Activated CD4-positive, alpha-beta T cell treated with anti-CD3 and anti-CD28 coated beads, Interleukin-2, amount 10 ng/mL, durations not matched to agents 7 days and 5 days (primary cell): Measurements from ENCODE around the gene NOP9. TPM values are rescaled to one million over a fixed set of nuclear protein-coding genes. Genes with fewer than 3 reads are reported as not detected.

ENCODE experiments used
- CTCF ChIA-PET: fragments of 350-600 bp; sonication (Branson Sonifier 250); formaldehyde crosslinking; loops from one replicate; lab custom pipeline; 2021; ENCODE audit warnings: antibody characterized with exemption; lab: Charles Lee
- POLR2A ChIA-PET: fragments of 350-600 bp; sonication (Branson Sonifier 250); formaldehyde crosslinking; loops from one replicate; lab custom pipeline; 2021; ENCODE audit warnings: antibody characterized with exemption; lab: Charles Lee
- DNase-seq: peaks from one replicate; pipeline ENCODE4 v3.0.0-alpha.2; 2020
- H3K27ac Mint-ChIP-seq: one replicate; pipeline ENCODE4 v1.8.0; 2021; ENCODE audit warnings: mild to moderate bottlenecking, moderate library complexity, mixed read lengths
- H3K27me3 Mint-ChIP-seq: one replicate; pipeline ENCODE4 v1.8.0; 2021; ENCODE audit warnings: mixed read lengths
- H3K36me3 Mint-ChIP-seq: one replicate; pipeline ENCODE4 v1.8.0; 2021; ENCODE audit warnings: low read depth, mixed read lengths
- H3K4me1 Mint-ChIP-seq: one replicate; pipeline ENCODE4 v1.8.0; 2021; ENCODE audit warnings: mixed read lengths
- H3K4me3 Mint-ChIP-seq: one replicate; pipeline ENCODE4 v1.8.0; 2021; ENCODE audit warnings: mild to moderate bottlenecking, moderate library complexity, mixed read lengths
- H3K9me3 Mint-ChIP-seq: one replicate; pipeline ENCODE4 v1.8.0; 2021; ENCODE audit warnings: mixed read lengths
- total RNA-seq, 2 experiments: library from RNA; stranded (reverse); gene quantifications; one replicate each; pipeline ENCODE4 v1.2.3, GENCODE V29; 2021

NOP9 gene
- total RNA-seq, 2 experiments from 2014 or later, result 30.8 to 35.2 TPM

DNA sequence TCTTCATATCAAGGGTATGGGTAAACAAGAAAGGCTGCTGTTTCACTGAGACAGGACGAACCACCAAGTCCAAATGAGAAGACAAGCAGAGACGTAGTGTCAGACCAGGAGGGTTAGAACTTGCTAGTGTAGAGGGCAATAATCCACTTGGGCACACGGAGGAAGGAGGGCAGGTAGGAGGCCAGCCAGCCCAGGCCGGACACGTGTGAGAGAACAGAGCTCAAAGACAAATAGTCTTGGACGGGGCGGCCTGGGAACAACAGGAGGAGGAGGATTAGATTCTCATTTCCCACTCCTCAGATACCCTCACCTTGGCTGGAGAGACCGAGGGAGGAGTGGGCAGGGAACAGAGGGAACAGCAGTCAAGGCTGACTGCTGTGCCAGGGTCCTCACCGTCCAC, 8.9 kb upstream of the NOP9 start:
- Mint-ChIP-seq H3K36me3 (peaks cover 27% of the 10 kb centered on the region), H3K4me1 (peaks cover 28% of the 10 kb centered on the region), H3K27me3 (peaks cover 2% of the 10 kb centered on the region), H3K4me3 (no peak overlapping the region), H3K9me3 (no peaks in the 10 kb centered on the region), H3K27ac (no peak overlapping the region)
- ChIA-PET CTCF (interaction anchor here (0.9 to 5.2 kb wide), 11 partner anchors 8 to 200 kb away, joined by 3 to 41 read pairs (median 6); partner anchors contain the start of genes CIDEB, LTB4R, LTB4R2 and RABGGTA), POLR2A (interaction anchor here (0.9 kb wide), 1 partner anchor 16 kb away, joined by 3 read pairs; no protein-coding TSS in a partner anchor)
- DNase-seq, result no peak

GRCh38 chr14:24291446-24292117, 8.1 kb upstream of the NOP9 start:
- H3K4me1 Mint-ChIP-seq, result peaks cover 37% of the 10 kb centered on the region
- H3K27me3 Mint-ChIP-seq, result no peaks in the 10 kb centered on the region
- peaks cover 36% of the 10 kb centered on the region for H3K36me3 Mint-ChIP-seq
- no peaks in the 10 kb centered on the region for H3K9me3 Mint-ChIP-seq
- DNase-seq, result no peak
- ChIA-PET CTCF (interaction anchor here (1.4 to 5.2 kb wide), 9 partner anchors 8 to 49 kb away, joined by 4 to 41 read pairs (median 7); partner anchors contain the start of genes CIDEB, LTB4R, LTB4R2 and RABGGTA), POLR2A (no interaction called here)
- H3K27ac Mint-ChIP-seq, result no peak overlapping the region
- no peak overlapping the region for H3K4me3 Mint-ChIP-seq

- H3K27ac Mint-ChIP-seq, result no peak overlapping the region
- POLR2A ChIA-PET, result no interaction called here
Observed at GRCh38 chr14:24292118-24292807, 7.4 kb upstream of the NOP9 start.

GRCh38 chr14:24293525-24293924, 6.1 kb upstream of the NOP9 start:
- H3K4me1 Mint-ChIP-seq, result peaks cover 43% of the 10 kb centered on the region
- POLR2A ChIA-PET, result interaction anchor here (0.6 kb wide), 1 partner anchor 27 kb away, joined by 3 read pairs; no protein-coding TSS in a partner anchor
- H3K9me3 Mint-ChIP-seq, result no peaks in the 10 kb centered on the region
- H3K27me3 Mint-ChIP-seq, result no peaks in the 10 kb centered on the region
- CTCF ChIA-PET, result interaction anchor here (1.2 to 5.2 kb wide), 7 partner anchors 10 to 51 kb away, joined by 4 to 41 read pairs (median 24); partner anchors contain the start of genes CIDEB, LTB4R, LTB4R2 and RABGGTA
- no peak overlapping the region for H3K4me3 Mint-ChIP-seq
- no peak overlapping the region for H3K27ac Mint-ChIP-seq
- H3K36me3 Mint-ChIP-seq, result peaks cover 37% of the 10 kb centered on the region
- no peak for DNase-seq

More at GRCh38 chr14:24292118-24292807, 7.4 kb upstream of the NOP9 start:
- CTCF ChIA-PET, result interaction anchor here (1.2 to 5.2 kb wide), 10 partner anchors 9 to 50 kb away, joined by 4 to 41 read pairs (median 6); partner anchors contain the start of genes CIDEB, LTB4R, LTB4R2 and RABGGTA
- H3K27me3 Mint-ChIP-seq, result no peaks in the 10 kb centered on the region
- H3K9me3 Mint-ChIP-seq, result no peaks in the 10 kb centered on the region
- H3K4me3 Mint-ChIP-seq, result no peak overlapping the region
- DNase-seq, result no peak
- H3K36me3 Mint-ChIP-seq, result peaks cover 38% of the 10 kb centered on the region
- H3K4me1 Mint-ChIP-seq, result peaks cover 44% of the 10 kb centered on the region

DNA sequence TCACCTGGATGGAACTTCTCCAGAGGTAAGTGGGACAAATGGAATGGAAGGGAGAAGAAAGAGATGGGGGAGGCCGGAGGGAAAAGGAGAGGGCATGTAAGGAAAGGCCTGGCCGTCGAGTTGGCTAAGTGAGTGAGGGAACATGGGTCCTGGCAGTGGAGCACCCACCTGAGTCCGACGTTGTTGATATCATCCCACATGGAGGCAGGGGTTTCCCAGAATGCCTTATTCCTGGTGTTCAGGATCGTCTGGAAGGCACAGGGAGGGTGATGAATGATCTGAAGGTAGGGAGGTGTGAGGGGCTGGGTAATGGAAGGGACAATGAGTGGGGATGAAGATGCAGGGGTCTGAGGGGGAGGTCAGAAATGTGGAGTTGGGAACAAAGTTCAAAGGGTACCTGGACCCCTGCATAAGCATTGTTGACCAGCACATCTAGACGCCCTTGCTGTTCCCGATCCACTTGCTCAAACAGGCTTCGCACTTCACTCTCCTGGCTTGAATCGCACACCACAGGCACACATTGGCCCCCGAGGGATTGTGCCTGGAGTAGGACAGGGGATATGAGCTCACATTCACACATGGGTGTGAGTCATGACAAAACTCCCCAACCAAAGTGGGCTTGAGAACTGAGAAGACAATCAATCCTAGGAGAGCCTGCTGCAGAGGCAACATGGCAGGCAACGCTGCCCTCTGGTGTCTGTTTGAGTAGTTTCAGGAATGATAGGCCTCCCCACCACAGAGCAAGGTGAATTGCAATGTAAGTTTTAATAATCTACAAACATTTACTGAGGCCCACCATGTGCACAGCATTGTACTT, 3.1 kb upstream of the NOP9 start:
- ChIA-PET CTCF (interaction anchor here (0.7 to 8.7 kb wide), 28 partner anchors 10 to 140 kb away, joined by 3 to 111 read pairs (median 6); partner anchors contain the start of genes ADCY4, CIDEB, IPO4 and KHNYN), POLR2A (interaction anchor here (1.9 kb wide), 1 partner anchor 54 kb away, joined by 10 read pairs; the partner anchor contains the start of gene TINF2)
- DNase-seq, result peak; percentile 80
- Mint-ChIP-seq H3K27ac (peak overlapping the region; percentile 84), H3K9me3 (no peaks in the 10 kb centered on the region), H3K27me3 (no peaks in the 10 kb centered on the region), H3K36me3 (peaks cover 23% of the 10 kb centered on the region), H3K4me3 (no peak overlapping the region), H3K4me1 (peaks cover 45% of the 10 kb centered on the region)

DNA sequence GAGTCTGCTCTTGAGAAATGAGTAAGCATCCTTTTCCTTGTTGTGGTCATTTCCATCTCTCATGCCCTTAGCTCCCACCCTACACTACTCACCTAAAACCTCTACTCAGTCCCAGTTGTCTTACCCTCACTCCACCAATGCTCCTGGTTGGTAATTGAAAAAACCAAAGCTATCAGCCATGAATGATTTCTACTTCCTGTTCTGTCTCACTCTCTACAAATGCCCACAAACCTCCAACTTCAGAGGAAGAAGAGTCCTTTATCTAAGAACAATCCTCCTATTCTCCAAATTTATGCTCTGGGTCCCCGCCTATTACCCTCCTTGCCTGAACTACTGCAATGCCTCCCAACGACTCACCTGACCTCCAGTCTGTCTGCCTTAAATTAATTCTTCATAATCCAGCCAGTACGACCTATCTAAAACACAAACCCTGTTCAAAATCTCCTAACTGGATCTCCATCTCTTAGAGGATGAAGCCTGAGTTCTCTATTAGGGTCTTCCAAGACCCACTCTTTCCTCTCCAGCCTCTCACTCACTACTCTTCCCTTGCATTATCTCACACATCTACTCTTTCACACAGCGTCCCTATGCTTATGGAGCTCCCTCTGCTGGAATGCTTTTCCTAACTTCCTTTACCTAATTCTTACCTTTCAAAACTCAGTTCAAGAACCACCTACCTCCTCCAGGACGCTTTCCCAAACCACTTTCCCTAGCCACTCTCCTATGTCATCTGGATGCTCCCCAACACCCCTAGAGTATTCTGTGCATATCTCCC, 2.3 kb upstream of the NOP9 start:
- Mint-ChIP-seq H3K9me3 (no peaks in the 10 kb centered on the region), H3K4me3 (peak overlapping the region; percentile 24), H3K27me3 (no peaks in the 10 kb centered on the region), H3K4me1 (peaks cover 53% of the 10 kb centered on the region), H3K36me3 (peaks cover 28% of the 10 kb centered on the region), H3K27ac (peak overlapping the region; percentile 84)
- POLR2A ChIA-PET, result interaction anchor here (0.6 to 1.9 kb wide), 2 partner anchors 55 to 88 kb away, joined by 5 to 10 read pairs; partner anchors contain the start of gene TINF2
- DNase-seq, result no peak
- CTCF ChIA-PET, result interaction anchor here (0.6 to 8.7 kb wide), 27 partner anchors 7 to 139 kb away, joined by 3 to 111 read pairs (median 5); partner anchors contain the start of genes ADCY4, CIDEB, IPO4 and KHNYN

- CTCF ChIA-PET, result interaction anchor here (0.6 to 8.7 kb wide), 13 partner anchors 9 to 137 kb away, joined by 3 to 111 read pairs (median 5); partner anchors contain the start of genes CIDEB, KHNYN, LTB4R and LTB4R2
- Mint-ChIP-seq H3K4me1 (peaks cover 53% of the 10 kb centered on the region), H3K9me3 (no peaks in the 10 kb centered on the region), H3K27ac (peak overlapping the region; percentile 93), H3K4me3 (peak overlapping the region; percentile 89), H3K27me3 (no peaks in the 10 kb centered on the region), H3K36me3 (peaks cover 42% of the 10 kb centered on the region)
- POLR2A ChIA-PET, result no interaction called here
- DNase-seq, result no peak
Observed at GRCh38 chr14:24298892-24299254, 777 bp upstream of the NOP9 start.

DNA sequence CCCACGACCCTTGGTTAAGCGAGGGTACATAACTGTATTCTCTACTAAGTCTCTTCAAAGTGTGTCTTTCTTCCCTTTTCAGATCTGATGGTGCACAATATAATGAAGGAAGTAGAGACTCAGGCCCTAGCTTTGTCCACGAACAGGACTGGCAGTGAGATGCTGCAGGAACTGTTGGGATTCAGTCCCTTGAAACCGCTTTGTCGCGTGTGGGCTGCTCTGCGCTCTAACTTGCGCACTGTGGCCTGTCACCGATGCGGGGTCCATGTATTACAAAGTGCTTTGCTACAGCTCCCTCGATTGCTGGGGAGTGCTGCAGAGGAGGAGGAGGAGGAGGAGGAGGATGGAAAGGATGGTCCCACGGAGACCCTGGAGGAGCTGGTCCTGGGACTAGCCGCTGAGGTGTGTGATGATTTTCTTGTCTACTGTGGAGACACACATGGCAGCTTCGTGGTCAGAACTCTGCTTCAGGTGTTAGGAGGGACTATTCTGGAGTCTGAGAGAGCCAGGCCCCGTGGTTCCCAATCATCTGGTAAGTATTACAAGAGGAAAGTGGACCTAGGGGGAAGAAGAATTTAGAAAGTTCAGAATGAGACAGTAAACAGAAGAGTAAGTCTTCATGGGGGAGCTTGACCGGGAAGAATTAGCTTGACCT, 803 bp downstream of the NOP9 start:
- no peak for DNase-seq
- POLR2A ChIA-PET, result interaction anchor here (1.3 to 1.6 kb wide), 2 partner anchors 10 to 59 kb away, joined by 4 to 5 read pairs; partner anchors contain the start of gene TINF2
- Mint-ChIP-seq H3K4me1 (peaks cover 53% of the 10 kb centered on the region), H3K4me3 (peak overlapping the region; percentile 89), H3K36me3 (peaks cover 54% of the 10 kb centered on the region), H3K27me3 (no peaks in the 10 kb centered on the region), H3K9me3 (no peaks in the 10 kb centered on the region), H3K27ac (peak overlapping the region; percentile 93)
- CTCF ChIA-PET, result interaction anchor here (0.8 to 8.7 kb wide), 11 partner anchors 10 to 136 kb away, joined by 3 to 111 read pairs (median 4); partner anchors contain the start of genes CIDEB, LTB4R, LTB4R2 and RABGGTA

DNA sequence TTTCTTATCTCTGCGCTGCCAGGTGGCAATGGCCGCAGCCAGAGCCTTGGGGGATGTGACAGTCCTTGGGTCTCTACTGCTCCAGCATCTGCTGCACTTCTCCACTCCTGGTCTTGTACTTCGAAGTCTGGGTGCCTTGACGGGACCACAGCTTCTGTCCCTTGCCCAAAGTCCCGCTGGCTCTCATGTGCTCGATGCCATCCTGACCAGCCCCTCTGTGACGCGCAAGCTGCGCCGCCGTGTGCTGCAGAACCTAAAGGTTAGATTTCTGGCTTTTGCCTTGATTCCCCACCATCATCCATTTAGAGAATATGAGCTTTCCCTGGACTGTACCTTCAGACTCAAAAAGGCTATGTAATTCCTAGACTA, 4.4 kb downstream of the NOP9 start:
- no peak for DNase-seq
- peaks cover 43% of the 10 kb centered on the region for H3K4me1 Mint-ChIP-seq
- POLR2A ChIA-PET, result interaction anchor here (0.5 kb wide), 1 partner anchor 73 kb away, joined by 6 read pairs; no protein-coding TSS in a partner anchor
- H3K36me3 Mint-ChIP-seq, result peaks cover 75% of the 10 kb centered on the region
- H3K27me3 Mint-ChIP-seq, result no peaks in the 10 kb centered on the region
- H3K4me3 Mint-ChIP-seq, result no peak overlapping the region
- CTCF ChIA-PET, result interaction anchor here (1.3 to 8.7 kb wide), 4 partner anchors 7 to 62 kb away, joined by 3 to 111 read pairs (median 40); partner anchors contain the start of genes CIDEB, LTB4R, LTB4R2 and TINF2
- no peak overlapping the region for H3K27ac Mint-ChIP-seq
- no peaks in the 10 kb centered on the region for H3K9me3 Mint-ChIP-seq

- H3K27me3 Mint-ChIP-seq, result no peaks in the 10 kb centered on the region
- peaks cover 46% of the 10 kb centered on the region for H3K4me1 Mint-ChIP-seq
- H3K36me3 Mint-ChIP-seq, result peaks cover 73% of the 10 kb centered on the region
- H3K9me3 Mint-ChIP-seq, result no peaks in the 10 kb centered on the region
- no peak for DNase-seq
- POLR2A ChIA-PET, result interaction anchor here (1.3 kb wide), 1 partner anchor 112 kb away, joined by 3 read pairs; the partner anchor contains the start of gene TM9SF1
- H3K27ac Mint-ChIP-seq, result no peak overlapping the region
- H3K4me3 Mint-ChIP-seq, result no peak overlapping the region
- CTCF ChIA-PET, result interaction anchor here (0.5 to 9.6 kb wide), 18 partner anchors 7 to 185 kb away, joined by 3 to 136 read pairs (median 12); partner anchors contain the start of genes DHRS1, IRF9, MDP1 and NOP9
Observed at GRCh38 chr14:24307156-24307574, 7.5 kb downstream of the NOP9 start.
